K562 (cell line): ENCODE measurements around the gene CRHR2. TPM values are rescaled to one million over a fixed set of nuclear protein-coding genes. Genes with fewer than 3 reads are reported as not detected.
A peak's percentile ranks its signal among the peaks of the same experiment; 100 is the strongest.

Experiments
- ATAC-seq: fragments of 200-7000 bp; cut with Tn5 transposase; 3 replicates; pipeline ENCODE4 v1.9.1; 2020; ENCODE audit warnings: moderate library complexity
- BruUV-seq: library from RNA; stranded (reverse); fragments of 400-500 nt; replicated peaks from 2 replicates; lab custom pipeline; 2021; lab: Mats Ljungman, UMichigan
- CTCF ChIA-PET: fragments of 300-600 bp; formaldehyde crosslinking; extraction: SDS; loops from one replicate; lab custom pipeline; 2021; ENCODE audit warnings: low intra/inter-chr PET ratio; lab: Yijun Ruan, JAX
- POLR2A ChIA-PET: fragments of 300-600, 350-650 bp; sonication (Branson Sonifier 250); formaldehyde crosslinking; extraction: SDS; loops from one replicate; lab custom pipeline; 2021; ENCODE audit warnings: antibody characterized with exemption, inconsistent platforms; lab: Yijun Ruan, JAX
- DNase-seq, 4 experiments: peaks; one replicate each; pipeline versions ENCODE4 v3.0.0 to v3.0.0-alpha.2; 2011 to 2018; ENCODE audit warnings: low spot score in 3 of 4, mixed read lengths in 3 of 4; ENCODE audit errors: extremely low read depth in 1 of 4
- FAIRE-seq: peaks from 2 replicates; lab custom pipeline; 2011; peaks lifted over from hg19 to GRCh38; lab: Jason Lieb, UNC
- H2AFZ ChIP-seq: 2 replicates; pipeline ENCODE4 v1.6.0; 2011; ENCODE audit warnings: low read depth, low read length, control low read depth, inconsistent platforms
- H3K27ac ChIP-seq: fragments of 200-600 bp; 3 replicates; pipeline ENCODE4 v1.8.0; 2011; ENCODE audit warnings: low read depth, mild to moderate bottlenecking, control low read depth, inconsistent platforms, low read length, moderate library complexity, mixed read lengths; ENCODE audit errors: extremely low read depth
- H3K27me3 ChIP-seq, 2 experiments: fragments of 300-600 bp in 1 of 2; 2 replicates in 1 of 2; 3 replicates in 1 of 2; pipeline versions ENCODE4 v1.6.0 to v1.8.0; 2011; ENCODE audit warnings: inconsistent platforms in 2 of 2, low read length in 2 of 2, mild to moderate bottlenecking in 1 of 2, mixed read lengths in 1 of 2, moderate library complexity in 1 of 2; ENCODE audit not compliant: control insufficient read depth in 2 of 2, insufficient read depth in 2 of 2
- H3K36me3 ChIP-seq: fragments of 300-600 bp; 3 replicates; pipeline ENCODE4 v1.8.0; 2011; ENCODE audit warnings: mild to moderate bottlenecking, low read length, inconsistent platforms; ENCODE audit not compliant: control insufficient read depth, insufficient read depth
- H3K4me1 ChIP-seq, 2 experiments: fragments of 200-600 bp in 1 of 2; replicated peaks in 1 of 2; 2 replicates in 1 of 2; 3 replicates in 1 of 2; pipeline versions ENCODE4 v1.5.1 to v1.8.0; 2011; ENCODE audit warnings: inconsistent platforms in 2 of 2, low read length in 2 of 2, mild to moderate bottlenecking in 1 of 2, mixed read lengths in 1 of 2, moderate library complexity in 1 of 2; ENCODE audit not compliant: control insufficient read depth in 2 of 2, insufficient read depth in 2 of 2
- H3K4me2 ChIP-seq: 2 replicates; pipeline ENCODE4 v1.6.1; 2011; ENCODE audit warnings: low read length, control low read depth, inconsistent platforms, mixed read lengths; ENCODE audit not compliant: insufficient read depth
- H3K4me3 ChIP-seq: fragments of 200-600 bp; sonication (generic), shearing (Covaris generic); 2 replicates; pipeline ENCODE4 v1.5.1; 2016; ENCODE audit warnings: control low read depth, inconsistent platforms
- H3K79me2 ChIP-seq: fragments of 200-600 bp; 3 replicates; pipeline ENCODE4 v1.8.0; 2011; ENCODE audit warnings: low read length, inconsistent platforms; ENCODE audit not compliant: control insufficient read depth, insufficient read depth
- H3K9ac ChIP-seq, 2 experiments: 2 replicates each; pipeline versions ENCODE4 v1.6.0 to v1.6.1; 2011; ENCODE audit warnings: low read depth in 2 of 2, low read length in 2 of 2, control low read depth in 1 of 2, inconsistent platforms in 1 of 2, mild to moderate bottlenecking in 1 of 2, mixed read lengths in 1 of 2; ENCODE audit not compliant: insufficient read depth in 1 of 2
- H3K9me1 ChIP-seq: one replicate; pipeline ENCODE4 v1.6.0; 2011; ENCODE audit warnings: inconsistent platforms, mild to moderate bottlenecking, low read length, moderate library complexity; ENCODE audit not compliant: control insufficient read depth, insufficient read depth
- H3K9me3 ChIP-seq: replicated peaks from 2 replicates; pipeline ENCODE4 v1.5.1; 2011; ENCODE audit warnings: low read depth, low read length, inconsistent platforms; ENCODE audit not compliant: control insufficient read depth, insufficient read depth
- H4K20me1 ChIP-seq: replicated peaks from 2 replicates; pipeline ENCODE4 v1.6.1; 2011; ENCODE audit warnings: low read length, inconsistent platforms, mixed read lengths; ENCODE audit not compliant: control insufficient read depth, insufficient read depth
- CBX3 ChIP-seq, 2 experiments: IDR thresholded peaks; 1 replicate in 1 of 2; 2 replicates in 1 of 2; pipeline ENCODE4 v1.6.1; 2012; ENCODE audit warnings: inconsistent platforms in 2 of 2, low read length in 2 of 2, borderline replicate concordance in 1 of 2, control low read depth in 1 of 2
- EP300 ChIP-seq: IDR thresholded peaks from 2 replicates; pipeline ENCODE4 v1.6.1; 2012; ENCODE audit warnings: low read length, improper control_type of control experiment
- MYBL2 ChIP-seq, 2 experiments: fragments of 450-650 bp in 1 of 2; sonication (generic) in 1 of 2; formaldehyde crosslinking in 1 of 2; IDR thresholded peaks; 2 replicates each; pipeline versions ENCODE4 v1.6.1 to v1.8.1; 2017 to 2022; ENCODE audit warnings: borderline replicate concordance in 1 of 2, inconsistent platforms in 1 of 2, low read depth in 1 of 2, mild to moderate bottlenecking in 1 of 2, missing genetic modification reagents in 1 of 2, moderate library complexity in 1 of 2
- POLR2AphosphoS2 ChIP-seq: IDR thresholded peaks from 2 replicates; pipeline ENCODE4 v1.6.1; 2012; ENCODE audit warnings: low read length, improper control_type of control experiment
- POLR2AphosphoS5 ChIP-seq: IDR thresholded peaks from 2 replicates; pipeline ENCODE4 v1.6.1; 2011; ENCODE audit warnings: mild to moderate bottlenecking, low read depth, low read length, moderate library complexity; ENCODE audit not compliant: control insufficient read depth, insufficient read depth
- SLC30A9 ChIP-seq: fragments of 250-450 bp; sonication (Bioruptor Pico); IDR thresholded peaks from 2 replicates; pipeline ENCODE4 v1.8.0; 2022; ENCODE audit warnings: mild to moderate bottlenecking, moderate library complexity
- SMARCA5 ChIP-seq: fragments of 450-650 bp; IDR thresholded peaks from 2 replicates; pipeline ENCODE4 v1.6.1; 2016
- SPI1 ChIP-seq: IDR thresholded peaks from 2 replicates; pipeline ENCODE4 v1.6.1; 2011; ENCODE audit warnings: low read depth, low read length, control low read depth, borderline replicate concordance
- SUPT5H ChIP-seq: fragments of 450-650 bp; IDR thresholded peaks from 2 replicates; pipeline ENCODE4 v1.6.1; 2016
- ZBED1 ChIP-seq: IDR thresholded peaks from 2 replicates; pipeline ENCODE4 v1.6.1; 2014
- ZNF134 ChIP-seq: fragments of 250-450 bp; sonication (Bioruptor Pico); conservative IDR thresholded peaks from 2 replicates; pipeline ENCODE4 v1.4.0; 2020
- ZNF408 ChIP-seq: fragments of 250-450 bp; sonication (Bioruptor Pico); IDR thresholded peaks from 2 replicates; pipeline ENCODE4 v1.4.0; 2020; ENCODE audit warnings: low read depth, mild to moderate bottlenecking, moderate library complexity
- ZNF449 ChIP-seq: fragments of 250-450 bp; sonication (Bioruptor Pico); IDR thresholded peaks from 2 replicates; pipeline ENCODE4 v1.8.0; 2022; ENCODE audit warnings: moderate library complexity, mild to moderate bottlenecking, inconsistent platforms
- ZNF586 ChIP-seq: fragments of 450-650 bp; formaldehyde crosslinking; conservative IDR thresholded peaks from 2 replicates; pipeline ENCODE4 v1.4.0; 2020; ENCODE audit warnings: mild to moderate bottlenecking, moderate library complexity
- WGBS: fragments of 100-300 bp; shearing (Covaris generic); methylation state at CpG from one replicate; pipeline ENCODE4 v1.1.6; 2016; ENCODE audit warnings: low coverage, mixed read lengths; ENCODE audit not compliant: insufficient coverage; ENCODE audit errors: missing lambda C conversion rate; 5-methylcytosine and 5-hydroxymethylcytosine counted together
- in situ Hi-C: fragments of 300-500 bp; cut with MboI; formaldehyde crosslinking; loops from 4 replicates; pipeline ENCODE4 v1.15.0; 2018; ENCODE audit warnings: inconsistent platforms, mixed read lengths
- intact Hi-C: fragments of 100-400 bp; cut with micrococcal nuclease; formaldehyde crosslinking; loops from 2 replicates; pipeline ENCODE4 v1.14.2; 2022
- polyA plus RNA-seq, 8 experiments: library from polyadenylated mRNA; depleted of rRNA in 4 of 8; stranded (reverse) in 5 of 8; unstranded in 3 of 8; fragments of >200 nt; fragmentation: Nextera tagmentation in 2 of 8; fragmentation: Illumina TruSeq in 1 of 8; extraction: Ambion mirVana in 2 of 8; extraction: Trizol in 1 of 8; gene quantifications; 2 replicates each; pipeline versions ENCODE4 v1.2.1 to v1.2.3, GENCODE V29; 2011 to 2014; ENCODE audit warnings: inconsistent platforms in 1 of 8, missing spikeins in 1 of 8
- total RNA-seq, 7 experiments: library from RNA; depleted of rRNA in 6 of 7; stranded (reverse); fragments of >200 nt in 6 of 7; fragmentation: Illumina TruSeq in 2 of 7; extraction: Trizol in 2 of 7; gene quantifications; 2 replicates each; pipeline versions ENCODE4 v1.2.1 to v1.2.3, GENCODE V29; 2011 to 2021; ENCODE audit warnings: low replicate concordance in 1 of 7
- TF ChIP-seq, protein P1 (sequence below): sonication (generic); formaldehyde crosslinking; IDR thresholded peaks from 2 replicates; pipeline ENCODE4 v1.8.0; 2022; ENCODE audit warnings: mild to moderate bottlenecking, low read depth, missing genetic modification reagents

CRHR2 gene
- total and polyA plus RNA-seq, 9 of the 15 experiments (the other 6 are each of a cell fraction or from before 2014, with no cell fraction given), result not detected

DNA sequence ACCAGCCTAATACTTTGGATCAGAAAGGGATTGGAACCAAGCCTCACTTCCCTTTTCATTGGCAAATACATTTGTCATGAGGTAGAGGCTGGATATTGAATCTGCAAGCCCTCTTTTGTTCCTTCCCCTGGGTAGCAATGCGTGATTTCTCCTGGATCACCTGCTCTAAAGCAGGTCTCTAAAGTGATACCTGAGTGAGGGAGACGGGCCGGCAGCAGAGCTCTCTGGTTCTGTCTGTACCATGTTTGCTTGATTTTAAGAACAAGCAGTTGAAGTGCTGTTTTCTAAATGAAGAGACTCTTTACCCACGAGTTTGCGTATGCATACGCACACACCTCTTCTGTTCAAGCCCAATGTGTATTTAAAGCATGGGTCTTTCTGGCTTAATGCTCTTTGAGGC, 46.5 kb downstream of the CRHR2 start:
- no peak overlapping the region for H3K4me2 ChIP-seq
- H3K27me3 ChIP-seq, result no peaks in the 10 kb centered on the region
- peaks cover 55% of the 10 kb centered on the region for H3K36me3 ChIP-seq
- ChIA-PET CTCF (no interaction called here), POLR2A (interaction anchor here (0.6 to 2.0 kb wide), 6 partner anchors 8 to 1847 kb away, joined by 3 to 6 read pairs (median 3); no protein-coding TSS in a partner anchor)
- TF ChIP-seq, protein P1, sequence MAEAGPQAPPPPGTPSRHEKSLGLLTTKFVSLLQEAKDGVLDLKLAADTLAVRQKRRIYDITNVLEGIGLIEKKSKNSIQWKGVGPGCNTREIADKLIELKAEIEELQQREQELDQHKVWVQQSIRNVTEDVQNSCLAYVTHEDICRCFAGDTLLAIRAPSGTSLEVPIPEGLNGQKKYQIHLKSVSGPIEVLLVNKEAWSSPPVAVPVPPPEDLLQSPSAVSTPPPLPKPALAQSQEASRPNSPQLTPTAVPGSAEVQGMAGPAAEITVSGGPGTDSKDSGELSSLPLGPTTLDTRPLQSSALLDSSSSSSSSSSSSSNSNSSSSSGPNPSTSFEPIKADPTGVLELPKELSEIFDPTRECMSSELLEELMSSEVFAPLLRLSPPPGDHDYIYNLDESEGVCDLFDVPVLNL (CRISPR knock-in tag), result no peak
- peak; percentile 89 for TF ChIP-seq POLR2AphosphoS2
- TF ChIP-seq SMARCA5, result no peak
- peak; percentile 42; the same call in 1 of the 2 replicates for TF ChIP-seq POLR2AphosphoS5
- no peak for TF ChIP-seq ZNF408 (CRISPR knock-in tag)
- TF ChIP-seq SPI1, result no peak
- peak; percentile 40; the same call in 1 of the 2 replicates for TF ChIP-seq SUPT5H
- no peak for TF ChIP-seq ZNF586 (CRISPR knock-in tag)
- no peak for TF ChIP-seq ZNF449 (CRISPR knock-in tag)
- no peak for TF ChIP-seq ZNF134 (CRISPR knock-in tag)
- TF ChIP-seq MYBL2 (IDR thresholded peaks at IDR 0.05; ENCODE audit: low read depth), result no peak
- TF ChIP-seq MYBL2 (CRISPR knock-in tag; IDR thresholded peaks at IDR 0.05; ENCODE audit: borderline replicate concordance), result no peak
- TF ChIP-seq EP300, result no peak
- no peak for TF ChIP-seq SLC30A9 (CRISPR knock-in tag)
- no peak for TF ChIP-seq ZBED1
- TF ChIP-seq CBX3 (IDR thresholded peaks at IDR 0.05; ENCODE audit: borderline replicate concordance in 1 of 2, low read length in 2 of 2), result no peak
- no peak overlapping the region for H3K4me3 ChIP-seq
- H3K79me2 ChIP-seq, result no peaks in the 10 kb centered on the region
- no peak overlapping the region for H3K27ac ChIP-seq
- no peaks in the 10 kb centered on the region for H3K9me1 ChIP-seq
- peak; percentile 51 for ATAC-seq
- peaks cover 3% of the 10 kb centered on the region; the same call in 1 of the 2 replicates for H4K20me1 ChIP-seq
- 94% methylated on average over 6 of the region's 6 CpGs for WGBS
- intact Hi-C loops (no loop called here), in situ Hi-C loops (no loop called here)
- no peak overlapping the region for H2AFZ ChIP-seq
- no TSS peak for BruUV-seq
- FAIRE-seq, result no peak
- H3K9ac ChIP-seq, result no peak overlapping the region
- no peaks in the 10 kb centered on the region for H3K9me3 ChIP-seq
- no peak for DNase-seq
- no peaks in the 10 kb centered on the region for H3K4me1 ChIP-seq
